Stomach (tissue), 4 donors: ENCODE measurements around the gene C17orf100.

Source experiments
- CTCF ChIP-seq, 7 experiments: fragments of 450-650 bp in 4 of 7; fragments of 200-600 bp in 3 of 7; sonication (generic) in 3 of 7; IDR thresholded peaks; one replicate each; pipeline ENCODE4 v1.5.1; 2016 to 2019; ENCODE audit warnings: antibody characterized with exemption in 7 of 7, control low read depth in 2 of 7, mild to moderate bottlenecking in 1 of 7
- EP300 ChIP-seq: sonication (generic); formaldehyde crosslinking; IDR thresholded peaks from one replicate; pipeline ENCODE4 v1.6.1; 2017; ENCODE audit warnings: antibody characterized with exemption

- TF ChIP-seq CTCF (IDR thresholded peaks at IDR 0.05) (no peak), EP300 (no peak)
Measured at GRCh38 chr17:6666557-6666956, 15.0 kb downstream of the C17orf100 start.
